HG03095 (cell line): ENCODE data around the gene NOP10.
"Not testable (repeated sequence)": the region's sequence is repeated elsewhere in the genome, so short reads cannot be mapped to it uniquely, and the experiment has no call there.

Source experiments
- ATAC-seq: cut with Tn5 transposase; IDR thresholded peaks from one replicate; pipeline ENCODE4 v1.9.1; 2021; ENCODE audit warnings: moderate library complexity; ENCODE audit not compliant: unreplicated experiment

The NOP10 gene

GRCh38 chr15:34359416-34359815 lies 16.5 kb upstream of the NOP10 start:
- ATAC-seq, result no peak

- no peak for ATAC-seq
Measured at GRCh38 chr15:34358948-34359347, 16.0 kb upstream of the NOP10 start.

- ATAC-seq, result no peak
Measured at GRCh38 chr15:34358367-34358766, 15.4 kb upstream of the NOP10 start.

GRCh38 chr15:34357653-34358052 lies 14.7 kb upstream of the NOP10 start:
- ATAC-seq, result no peak

GRCh38 chr15:34355241-34355640 lies 12.3 kb upstream of the NOP10 start:
- ATAC-seq, result no peak

- no peak for ATAC-seq
Measured at GRCh38 chr15:34354286-34354685, 11.3 kb upstream of the NOP10 start.

GRCh38 chr15:34353627-34354026 lies 10.7 kb upstream of the NOP10 start:
- ATAC-seq, result no peak

- not testable (repeated sequence) for ATAC-seq
Measured at GRCh38 chr15:34352996-34353395, 10.1 kb upstream of the NOP10 start.

GRCh38 chr15:34349769-34350168 lies 6.8 kb upstream of the NOP10 start:
- no peak for ATAC-seq

GRCh38 chr15:34348735-34349300 lies 5.9 kb upstream of the NOP10 start:
- ATAC-seq, result no peak

GRCh38 chr15:34347951-34348638 lies 5.2 kb upstream of the NOP10 start:
- ATAC-seq, result no peak

- ATAC-seq, result not testable (repeated sequence)
Measured at GRCh38 chr15:34342213-34342736, 661 bp downstream of the NOP10 start.

- ATAC-seq, result no peak
Measured at GRCh38 chr15:34341381-34342212, 1.3 kb downstream of the NOP10 start.

GRCh38 chr15:34339946-34340345 lies 3.0 kb downstream of the NOP10 start:
- ATAC-seq, result no peak

GRCh38 chr15:34338347-34338746 lies 4.6 kb downstream of the NOP10 start:
- ATAC-seq, result no peak

GRCh38 chr15:34337557-34338306 lies 5.2 kb downstream of the NOP10 start, which contains the start of gene SLC12A6:
TSS of gene SLC12A6 (minus strand) at chr15:34337781. CDS start at chr15:34336680, 1,101 bp downstream.
- peak; percentile 63 for ATAC-seq

- ATAC-seq, result no peak
Measured at GRCh38 chr15:34336991-34337556, 5.9 kb downstream of the NOP10 start.

- no peak for ATAC-seq
Measured at GRCh38 chr15:34336231-34336990, 6.5 kb downstream of the NOP10 start.

GRCh38 chr15:34335176-34336032 lies 7.5 kb downstream of the NOP10 start:
- ATAC-seq, result no peak
